DOHH2 (cell line): ENCODE measurements around the gene BBS9.

Experiments used
- H3F3A ChIP-seq: fragments of 200-600 bp; sonication (generic), shearing (Covaris generic); 2 replicates; pipeline ENCODE4 v1.6.0; 2016; ENCODE audit warnings: antibody characterized with exemption, mild to moderate bottlenecking; ENCODE audit not compliant: control insufficient read depth, insufficient read depth
- H3K27ac ChIP-seq: fragments of 200-600 bp; sonication (generic); 2 replicates; pipeline ENCODE4 v1.5.1; 2014; ENCODE audit warnings: low read depth, mild to moderate bottlenecking, low read length, moderate library complexity
- H3K27me3 ChIP-seq: fragments of 200-600 bp; sonication (generic); 2 replicates; pipeline ENCODE4 v1.6.1; 2014; ENCODE audit warnings: mild to moderate bottlenecking, low read length, mixed read lengths; ENCODE audit not compliant: control insufficient read depth
- H3K36me3 ChIP-seq: fragments of 200-600 bp; sonication (generic); 2 replicates; pipeline ENCODE4 v1.6.1; 2014; ENCODE audit warnings: mild to moderate bottlenecking, low read length, moderate library complexity, mixed read lengths; ENCODE audit not compliant: control insufficient read depth
- H3K4me1 ChIP-seq: fragments of 200-600 bp; sonication (generic); 2 replicates; pipeline ENCODE4 v1.6.1; 2014; ENCODE audit warnings: mild to moderate bottlenecking, low read length, mixed read lengths; ENCODE audit not compliant: control insufficient read depth
- H3K4me2 ChIP-seq: fragments of 200-600 bp; sonication (generic); 2 replicates; pipeline ENCODE4 v1.6.0; 2014; ENCODE audit warnings: mild to moderate bottlenecking, low read length, moderate library complexity
- H3K4me3 ChIP-seq: fragments of 200-600 bp; sonication (generic); 2 replicates; pipeline ENCODE4 v1.5.1; 2014; ENCODE audit warnings: mild to moderate bottlenecking, low read length, mixed read lengths
- H3K79me2 ChIP-seq: fragments of 200-600 bp; sonication (generic); 2 replicates; pipeline ENCODE4 v1.6.1; 2014; ENCODE audit warnings: mild to moderate bottlenecking, low read length, mixed read lengths; ENCODE audit not compliant: control insufficient read depth
- H3K9me2 ChIP-seq: fragments of 200-600 bp; sonication (generic); replicated peaks from 2 replicates; pipeline ENCODE4 v1.6.1; 2014; ENCODE audit warnings: mild to moderate bottlenecking, low read length, mixed read lengths; ENCODE audit not compliant: control insufficient read depth
- H3K9me3 ChIP-seq: fragments of 200-600 bp; sonication (generic); 2 replicates; pipeline ENCODE4 v1.6.1; 2014; ENCODE audit warnings: antibody characterized with exemption, low read length, mixed read lengths; ENCODE audit not compliant: control insufficient read depth, insufficient read depth
- H4K20me1 ChIP-seq: fragments of 200-600 bp; sonication (generic); 2 replicates; pipeline ENCODE4 v1.6.0; 2014; ENCODE audit warnings: low read depth, mild to moderate bottlenecking, antibody characterized with exemption, low read length, moderate library complexity; ENCODE audit not compliant: control insufficient read depth, insufficient read depth
- CTCF ChIP-seq: fragments of 200-600 bp; sonication (generic); IDR thresholded peaks from one replicate; pipeline ENCODE4 v1.5.1; 2014; ENCODE audit warnings: antibody characterized with exemption, mild to moderate bottlenecking, low read depth, low read length; ENCODE audit not compliant: poor library complexity, severe bottlenecking
- EZH2phosphoT487 ChIP-seq: fragments of 200-600 bp; sonication (generic); IDR thresholded peaks from 2 replicates; pipeline ENCODE4 v1.6.1; 2017; ENCODE audit warnings: borderline replicate concordance, mild to moderate bottlenecking, antibody characterized with exemption, low read length, moderate library complexity, mixed read lengths

Gene BBS9

GRCh38 chr7:33243319-33243881, 114.0 kb downstream of the BBS9 start:
- Histone ChIP-seq H3K79me2 (no peaks in the 10 kb centered on the region), H3K4me3 (no peak overlapping the region), H4K20me1 (no peaks in the 10 kb centered on the region), H3K36me3 (no peaks in the 10 kb centered on the region), H3K4me1 (no peaks in the 10 kb centered on the region), H3K9me3 (no peaks in the 10 kb centered on the region), H3K9me2 (no peaks in the 10 kb centered on the region), H3F3A (no peaks in the 10 kb centered on the region), H3K27me3 (peaks cover 4% of the 10 kb centered on the region; the same call in 1 of the 2 replicates), H3K27ac (no peak overlapping the region), H3K4me2 (no peak overlapping the region)
- peak; percentile 70 for TF ChIP-seq CTCF
- no peak for TF ChIP-seq EZH2phosphoT487

GRCh38 chr7:33248671-33249070, 119.3 kb downstream of the BBS9 start:
- H3K79me2 ChIP-seq = no peaks in the 10 kb centered on the region
- H3K36me3 ChIP-seq = no peaks in the 10 kb centered on the region
- H3K9me2 ChIP-seq = no peaks in the 10 kb centered on the region
- TF ChIP-seq EZH2phosphoT487 (no peak), CTCF (no peak)
- no peaks in the 10 kb centered on the region for H4K20me1 ChIP-seq
- H3K4me3 ChIP-seq = no peak overlapping the region
- no peaks in the 10 kb centered on the region for H3F3A ChIP-seq
- no peaks in the 10 kb centered on the region for H3K4me1 ChIP-seq
- no peaks in the 10 kb centered on the region for H3K9me3 ChIP-seq
- peaks cover 4% of the 10 kb centered on the region; the same call in 1 of the 2 replicates for H3K27me3 ChIP-seq
- H3K4me2 ChIP-seq = no peak overlapping the region
- H3K27ac ChIP-seq = no peak overlapping the region

- Histone ChIP-seq H3K9me2 (no peaks in the 10 kb centered on the region), H3F3A (no peaks in the 10 kb centered on the region), H3K4me1 (no peaks in the 10 kb centered on the region), H4K20me1 (no peaks in the 10 kb centered on the region), H3K79me2 (no peaks in the 10 kb centered on the region), H3K4me2 (no peak overlapping the region), H3K27me3 (peaks cover 2% of the 10 kb centered on the region; the same call in 1 of the 2 replicates), H3K9me3 (no peaks in the 10 kb centered on the region), H3K4me3 (no peak overlapping the region), H3K27ac (no peak overlapping the region), H3K36me3 (no peaks in the 10 kb centered on the region)
- TF ChIP-seq CTCF (no peak), EZH2phosphoT487 (no peak)
Observed at GRCh38 chr7:33250421-33250871, 121.1 kb downstream of the BBS9 start.
